Measurements from ENCODE around the gene KIAA1549. TPM values are rescaled to one million over a fixed set of nuclear protein-coding genes. Genes with fewer than 3 reads are reported as not detected.
"Not testable (repeated sequence)": the region's sequence is repeated elsewhere in the genome, so short reads cannot be mapped to it uniquely, and the experiment has no call there.

KIAA1549 gene
- total RNA-seq, 2 experiments from 2014 or later = 0.12 TPM

DNA sequence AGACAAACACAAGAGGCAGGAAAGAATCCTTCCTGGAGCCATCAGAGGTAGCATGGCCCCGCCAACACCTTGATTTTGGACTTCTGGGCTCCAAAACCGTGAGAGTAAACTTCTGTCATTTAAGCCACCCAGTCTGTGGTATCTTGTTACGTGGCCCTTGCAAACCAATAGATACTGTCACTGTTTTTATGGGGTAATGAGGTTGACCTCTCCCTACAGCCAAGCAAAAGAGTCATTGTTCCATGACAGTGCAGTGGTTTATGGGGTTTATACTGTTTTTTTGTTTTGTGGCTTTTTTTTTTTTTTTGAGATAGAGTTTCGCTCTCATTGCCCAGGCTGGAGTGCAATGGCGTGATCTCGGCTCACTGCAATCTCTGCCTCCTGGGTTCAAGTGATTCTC, 32.8 kb downstream of the KIAA1549 start:
- ChIA-PET POLR2A (no interaction called here), CTCF (interaction anchor here (1.7 kb wide), 1 partner anchor 13 kb away, joined by 5 read pairs; no protein-coding TSS in a partner anchor)
- Mint-ChIP-seq H3K4me3 (no peak overlapping the region), H3K36me3 (ENCODE audit: low read depth) (no peaks in the 10 kb centered on the region), H3K27ac (no peak overlapping the region), H3K4me1 (no peaks in the 10 kb centered on the region), H3K27me3 (peaks cover 18% of the 10 kb centered on the region), H3K9me3 (no peaks in the 10 kb centered on the region)
- no peak for DNase-seq

DNA sequence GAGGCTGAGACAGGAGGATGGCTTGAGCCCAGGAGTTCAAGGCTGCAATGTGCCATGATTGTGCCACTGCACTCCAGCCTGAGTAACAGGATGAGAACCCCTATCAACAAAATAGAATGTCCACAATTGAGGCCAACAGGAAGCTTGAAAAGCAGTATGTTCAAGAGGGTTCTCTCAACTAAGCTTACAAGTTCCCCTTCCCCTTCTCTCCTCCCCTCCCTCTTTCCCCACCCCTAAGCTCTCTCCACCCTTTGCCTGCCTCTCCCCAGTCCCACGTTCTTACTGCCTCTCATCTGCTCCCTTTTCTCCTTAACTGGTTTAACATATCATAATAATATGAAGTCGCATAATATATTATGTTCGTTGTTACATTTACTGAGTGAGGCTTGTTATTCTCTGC, 35.4 kb downstream of the KIAA1549 start:
- POLR2A ChIA-PET = no interaction called here
- H3K27ac Mint-ChIP-seq = no peak overlapping the region

GRCh38 chr7:138945154-138945553, 36.0 kb downstream of the KIAA1549 start:
- H3K27ac Mint-ChIP-seq = no peak overlapping the region
- POLR2A ChIA-PET = no interaction called here
- peaks cover 16% of the 10 kb centered on the region for H3K27me3 Mint-ChIP-seq
- no peaks in the 10 kb centered on the region for H3K9me3 Mint-ChIP-seq
- H3K4me3 Mint-ChIP-seq = no peak overlapping the region
- no peak for DNase-seq
- H3K36me3 Mint-ChIP-seq (ENCODE audit: low read depth) = no peaks in the 10 kb centered on the region
- H3K4me1 Mint-ChIP-seq = no peaks in the 10 kb centered on the region
- CTCF ChIA-PET = no interaction called here

More for the DNA sequence above, 35.4 kb downstream of the KIAA1549 start:
- CTCF ChIA-PET = no interaction called here
- Mint-ChIP-seq H3K36me3 (ENCODE audit: low read depth) (no peaks in the 10 kb centered on the region), H3K9me3 (no peaks in the 10 kb centered on the region), H3K27me3 (peaks cover 19% of the 10 kb centered on the region), H3K4me3 (no peak overlapping the region), H3K4me1 (no peaks in the 10 kb centered on the region)
- DNase-seq = no peak

DNA sequence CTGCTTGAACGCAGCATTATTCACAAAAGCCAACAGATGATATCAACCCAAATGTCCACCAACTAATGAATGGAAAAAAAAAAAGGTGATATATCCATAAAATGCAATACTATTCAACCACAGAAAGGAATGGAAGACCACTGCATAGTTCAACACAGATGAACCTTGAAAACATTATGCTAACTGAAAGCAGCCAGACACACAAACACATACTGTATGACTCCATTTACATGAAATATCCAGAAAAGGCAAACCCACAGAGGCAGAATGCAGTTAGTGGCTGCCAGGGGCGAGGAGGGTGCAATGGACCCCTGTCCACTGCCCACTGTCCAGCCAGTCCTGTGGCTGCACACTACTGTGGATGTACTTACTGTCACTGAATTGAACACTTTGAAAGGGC, 36.6 kb downstream of the KIAA1549 start:
- H3K4me1 Mint-ChIP-seq = no peaks in the 10 kb centered on the region
- no peaks in the 10 kb centered on the region for H3K36me3 Mint-ChIP-seq (ENCODE audit: low read depth)
- no peak overlapping the region for H3K4me3 Mint-ChIP-seq
- DNase-seq = no peak
- H3K27ac Mint-ChIP-seq = no peak overlapping the region
- CTCF ChIA-PET = no interaction called here
- POLR2A ChIA-PET = no interaction called here
- no peaks in the 10 kb centered on the region for H3K9me3 Mint-ChIP-seq
- peaks cover 16% of the 10 kb centered on the region for H3K27me3 Mint-ChIP-seq

DNA sequence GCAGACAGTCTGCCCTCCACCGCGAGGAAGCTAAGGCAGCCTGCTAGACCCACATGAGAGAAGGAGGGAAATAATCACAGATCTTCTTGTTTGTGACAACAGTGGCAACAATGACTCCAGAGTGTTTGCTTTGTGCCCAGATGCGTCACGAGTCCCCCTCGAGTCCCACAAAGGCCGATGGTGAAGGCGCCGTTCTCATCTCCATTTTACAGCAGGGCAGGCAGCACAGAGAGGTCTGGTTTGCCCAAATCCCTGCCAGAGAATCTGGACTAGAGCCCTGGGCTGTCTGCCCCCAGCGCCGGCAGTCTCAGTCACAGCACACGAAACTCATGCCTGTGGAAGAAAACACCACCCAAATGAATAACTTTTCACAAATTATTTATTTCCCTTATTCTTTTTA, 38.1 kb downstream of the KIAA1549 start:
- POLR2A ChIA-PET = no interaction called here
- H3K27ac Mint-ChIP-seq = no peak overlapping the region
- CTCF ChIA-PET = interaction anchor here (0.7 kb wide), 1 partner anchor 71 kb away, joined by 3 read pairs; no protein-coding TSS in a partner anchor
- no peaks in the 10 kb centered on the region for H3K9me3 Mint-ChIP-seq
- no peaks in the 10 kb centered on the region for H3K36me3 Mint-ChIP-seq (ENCODE audit: low read depth)
- no peak overlapping the region for H3K4me3 Mint-ChIP-seq
- H3K4me1 Mint-ChIP-seq = no peaks in the 10 kb centered on the region
- DNase-seq = no peak
- peaks cover 16% of the 10 kb centered on the region for H3K27me3 Mint-ChIP-seq

- no peak overlapping the region for H3K4me3 Mint-ChIP-seq
- DNase-seq = no peak
- no peaks in the 10 kb centered on the region for H3K9me3 Mint-ChIP-seq
- no peaks in the 10 kb centered on the region for H3K4me1 Mint-ChIP-seq
- CTCF ChIA-PET = no interaction called here
- no peaks in the 10 kb centered on the region for H3K36me3 Mint-ChIP-seq (ENCODE audit: low read depth)
- POLR2A ChIA-PET = no interaction called here
- H3K27ac Mint-ChIP-seq = no peak overlapping the region
- peaks cover 20% of the 10 kb centered on the region for H3K27me3 Mint-ChIP-seq
Observed at GRCh38 chr7:138941545-138941944, 39.6 kb downstream of the KIAA1549 start.

- H3K4me1 Mint-ChIP-seq; H3K36me3 Mint-ChIP-seq (ENCODE audit: low read depth); CTCF ChIA-PET; H3K4me3 Mint-ChIP-seq; DNase-seq; H3K27ac Mint-ChIP-seq; POLR2A ChIA-PET; H3K9me3 Mint-ChIP-seq: not testable (repeated sequence)
- peaks cover 20% of the 10 kb centered on the region for H3K27me3 Mint-ChIP-seq
Observed at GRCh38 chr7:138940602-138941001, 40.6 kb downstream of the KIAA1549 start.

GRCh38 chr7:138937484-138937883, 43.7 kb downstream of the KIAA1549 start:
- POLR2A ChIA-PET = no interaction called here
- Mint-ChIP-seq H3K4me1 (no peaks in the 10 kb centered on the region), H3K27me3 (peaks cover 22% of the 10 kb centered on the region)

DNA sequence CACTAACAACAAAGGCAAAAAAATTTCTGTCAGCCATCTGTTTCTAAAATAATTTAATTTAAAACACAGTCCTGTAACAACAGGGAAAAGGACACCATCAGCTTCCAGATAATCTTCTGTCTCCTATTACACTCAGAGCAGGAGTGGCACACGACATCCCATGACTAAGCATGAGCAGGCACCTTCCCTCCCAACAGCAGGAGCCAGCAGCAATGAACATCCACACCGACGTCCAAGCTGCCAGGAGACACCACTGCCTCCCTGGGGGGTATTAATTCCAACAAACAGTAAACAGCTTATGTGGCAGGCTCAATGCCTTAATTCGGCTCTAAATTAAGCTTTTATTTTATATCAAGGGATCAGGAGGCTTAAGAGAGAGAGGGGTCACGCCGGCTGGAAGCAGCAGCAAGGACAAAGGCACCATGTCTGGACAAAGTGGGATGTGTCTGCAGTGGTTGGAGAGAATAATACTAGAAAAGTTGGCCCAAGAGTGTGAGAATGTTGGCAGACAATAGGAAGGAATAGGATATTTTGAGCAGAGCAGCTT, 45.7 kb downstream of the KIAA1549 start:
- peaks cover 17% of the 10 kb centered on the region for H3K27me3 Mint-ChIP-seq
- no peaks in the 10 kb centered on the region for H3K4me1 Mint-ChIP-seq
- no peaks in the 10 kb centered on the region for H3K9me3 Mint-ChIP-seq
- no peak overlapping the region for H3K27ac Mint-ChIP-seq
- no peaks in the 10 kb centered on the region for H3K36me3 Mint-ChIP-seq (ENCODE audit: low read depth)
- ChIA-PET CTCF (no interaction called here), POLR2A (no interaction called here)
- H3K4me3 Mint-ChIP-seq = no peak overlapping the region
- no peak for DNase-seq

More at GRCh38 chr7:138937484-138937883, 43.7 kb downstream of the KIAA1549 start:
- no peak for DNase-seq
- CTCF ChIA-PET = no interaction called here
- Mint-ChIP-seq H3K9me3 (no peaks in the 10 kb centered on the region), H3K36me3 (ENCODE audit: low read depth) (no peaks in the 10 kb centered on the region), H3K4me3 (no peak overlapping the region), H3K27ac (no peak overlapping the region)

- no peak overlapping the region for H3K4me3 Mint-ChIP-seq
- no peaks in the 10 kb centered on the region for H3K4me1 Mint-ChIP-seq
- POLR2A ChIA-PET = no interaction called here
- H3K27me3 Mint-ChIP-seq = peaks cover 17% of the 10 kb centered on the region
- CTCF ChIA-PET = interaction anchor here (1.6 kb wide), 1 partner anchor 37 kb away, joined by 3 read pairs; no protein-coding TSS in a partner anchor
- H3K36me3 Mint-ChIP-seq (ENCODE audit: low read depth) = no peaks in the 10 kb centered on the region
- no peak overlapping the region for H3K27ac Mint-ChIP-seq
- DNase-seq = no peak
- no peaks in the 10 kb centered on the region for H3K9me3 Mint-ChIP-seq
Observed at GRCh38 chr7:138934861-138935260, 46.3 kb downstream of the KIAA1549 start.

- ChIA-PET POLR2A (no interaction called here), CTCF (interaction anchor here (1.6 kb wide), 1 partner anchor 38 kb away, joined by 3 read pairs; no protein-coding TSS in a partner anchor)
- Mint-ChIP-seq H3K4me1 (no peaks in the 10 kb centered on the region), H3K27ac (no peak overlapping the region), H3K9me3 (no peaks in the 10 kb centered on the region), H3K27me3 (peaks cover 17% of the 10 kb centered on the region), H3K4me3 (no peak overlapping the region), H3K36me3 (ENCODE audit: low read depth) (no peaks in the 10 kb centered on the region)
- no peak for DNase-seq
Observed at GRCh38 chr7:138934367-138934766, 46.8 kb downstream of the KIAA1549 start.

GRCh38 chr7:138932870-138933269, 48.3 kb downstream of the KIAA1549 start:
- ChIA-PET POLR2A (no interaction called here), CTCF (no interaction called here)
- Mint-ChIP-seq H3K27ac (no peak overlapping the region), H3K36me3 (ENCODE audit: low read depth) (no peaks in the 10 kb centered on the region), H3K4me1 (no peaks in the 10 kb centered on the region), H3K27me3 (peaks cover 17% of the 10 kb centered on the region), H3K4me3 (no peak overlapping the region), H3K9me3 (no peaks in the 10 kb centered on the region)
- DNase-seq = no peak

GRCh38 chr7:138932427-138932826, 48.8 kb downstream of the KIAA1549 start:
- H3K9me3 Mint-ChIP-seq = no peaks in the 10 kb centered on the region
- no peaks in the 10 kb centered on the region for H3K4me1 Mint-ChIP-seq
- ChIA-PET CTCF (no interaction called here), POLR2A (no interaction called here)
- no peak overlapping the region for H3K4me3 Mint-ChIP-seq
- H3K27me3 Mint-ChIP-seq = peaks cover 15% of the 10 kb centered on the region
- no peak for DNase-seq
- no peak overlapping the region for H3K27ac Mint-ChIP-seq
- H3K36me3 Mint-ChIP-seq (ENCODE audit: low read depth) = no peaks in the 10 kb centered on the region

DNA sequence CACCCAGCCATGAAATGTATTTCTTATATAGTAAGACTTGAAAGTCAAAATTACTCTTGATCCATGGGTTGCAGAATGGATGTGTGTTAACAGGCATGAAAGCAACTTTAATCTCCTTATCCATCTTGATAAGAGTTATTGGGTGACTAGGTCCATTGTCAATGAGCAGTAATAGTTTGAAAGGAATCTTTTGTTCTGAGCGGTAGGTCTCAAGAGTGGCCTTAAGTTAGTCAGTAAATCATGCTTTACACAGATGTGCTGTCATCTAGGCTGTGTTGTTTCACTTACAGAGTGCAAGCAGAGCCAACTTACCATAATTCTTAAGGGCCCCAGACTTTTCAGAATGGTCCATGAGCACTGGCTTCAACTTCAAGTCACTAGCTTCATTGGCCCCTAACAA, 51.2 kb downstream of the KIAA1549 start:
- Mint-ChIP-seq H3K4me3 (no peak overlapping the region), H3K4me1 (peaks cover 16% of the 10 kb centered on the region), H3K27me3 (peaks cover 10% of the 10 kb centered on the region), H3K9me3 (no peaks in the 10 kb centered on the region), H3K27ac (no peak overlapping the region), H3K36me3 (ENCODE audit: low read depth) (no peaks in the 10 kb centered on the region)
- ChIA-PET CTCF (interaction anchor here (1.3 kb wide), 1 partner anchor 40 kb away, joined by 3 read pairs; no protein-coding TSS in a partner anchor), POLR2A (no interaction called here)
- DNase-seq = no peak

Measured in activated CD4-positive, alpha-beta T cell treated with anti-CD3 and anti-CD28 coated beads, Interleukin-2, amount 10 ng/mL, durations not matched to agents 7 days and 5 days (primary cell).